Stimulated activated CD4-positive, alpha-beta T cell treated with anti-CD3 and anti-CD28 coated beads, Interleukin-15, amount 100 ng/mL, for 24 hours (primary cell): ENCODE results near the gene HES5.

ENCODE experiments used
- DNase-seq: peaks from one replicate; pipeline ENCODE4 v3.0.0-alpha.2; 2020

HES5 gene

DNA sequence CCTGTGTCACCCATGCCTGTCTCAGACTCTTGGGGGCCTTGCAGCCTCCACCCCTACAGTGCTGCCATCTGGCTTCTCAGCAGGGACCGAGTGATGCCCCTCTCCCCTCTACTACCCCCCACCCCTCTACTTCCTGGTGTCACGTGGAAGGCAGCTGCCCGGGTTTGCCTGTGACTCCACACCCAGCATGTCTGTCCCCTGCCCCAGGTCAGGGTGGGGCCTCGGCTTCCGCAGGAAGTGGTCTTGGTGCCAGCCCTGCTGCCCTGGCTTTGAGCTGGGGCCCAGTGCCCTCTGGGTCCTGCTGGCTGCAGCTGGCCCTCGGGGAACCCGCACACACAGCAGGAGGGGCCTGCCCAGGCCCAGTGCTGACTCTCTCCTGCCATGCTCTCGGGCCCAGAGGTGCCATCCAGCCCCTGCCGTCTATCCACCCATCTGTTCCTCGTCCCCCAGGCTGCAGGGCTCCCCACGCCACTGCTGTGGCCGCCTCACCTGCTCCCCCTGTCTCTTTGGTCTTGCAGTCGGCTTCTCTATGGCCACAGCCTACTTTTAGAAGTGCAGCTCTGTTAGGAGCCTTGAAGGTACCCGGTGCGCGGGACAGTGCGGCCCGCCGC, 30.0 kb downstream of the HES5 start:
- DNase-seq, result no peak

DNA sequence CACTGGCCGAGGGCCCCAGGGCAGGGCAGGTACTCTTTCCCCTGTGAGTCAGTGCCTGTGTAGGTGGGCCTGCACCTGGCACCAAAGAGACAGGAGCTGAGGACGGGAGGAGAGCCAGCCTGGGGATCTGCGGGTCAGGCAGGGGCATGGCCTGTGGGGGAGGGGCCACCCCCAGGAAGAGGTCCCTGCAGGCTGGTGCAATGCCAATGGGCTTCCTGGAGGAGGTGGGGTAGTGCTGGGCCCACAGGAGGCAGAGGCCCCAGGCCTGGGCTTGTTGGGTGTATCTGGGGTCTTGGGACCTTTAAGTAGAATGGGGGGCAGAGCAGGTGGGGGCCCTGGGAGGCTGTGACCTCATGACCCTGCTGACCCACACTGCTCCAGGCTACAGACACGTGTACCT, 30.8 kb downstream of the HES5 start:
- no peak for DNase-seq

DNA sequence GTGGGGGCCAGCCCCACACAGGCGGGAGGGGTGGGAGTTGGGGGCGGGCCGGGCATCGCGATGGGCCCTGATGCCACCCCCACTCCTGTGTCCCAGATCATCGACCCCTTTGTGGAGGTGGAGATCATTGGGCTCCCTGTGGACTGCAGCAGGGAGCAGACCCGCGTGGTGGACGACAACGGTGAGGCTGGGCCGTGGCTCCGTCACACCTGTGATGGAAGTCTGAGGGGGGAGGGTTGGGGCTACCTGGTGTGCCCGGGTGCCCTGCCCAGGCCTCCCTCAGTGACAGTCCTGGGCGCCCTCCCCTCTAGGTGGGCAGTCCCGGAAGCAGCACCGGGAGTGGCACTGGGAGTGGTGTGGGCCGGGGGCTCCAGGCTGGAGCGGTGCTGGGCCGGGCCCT, 31.4 kb downstream of the HES5 start:
- DNase-seq, result no peak

DNA sequence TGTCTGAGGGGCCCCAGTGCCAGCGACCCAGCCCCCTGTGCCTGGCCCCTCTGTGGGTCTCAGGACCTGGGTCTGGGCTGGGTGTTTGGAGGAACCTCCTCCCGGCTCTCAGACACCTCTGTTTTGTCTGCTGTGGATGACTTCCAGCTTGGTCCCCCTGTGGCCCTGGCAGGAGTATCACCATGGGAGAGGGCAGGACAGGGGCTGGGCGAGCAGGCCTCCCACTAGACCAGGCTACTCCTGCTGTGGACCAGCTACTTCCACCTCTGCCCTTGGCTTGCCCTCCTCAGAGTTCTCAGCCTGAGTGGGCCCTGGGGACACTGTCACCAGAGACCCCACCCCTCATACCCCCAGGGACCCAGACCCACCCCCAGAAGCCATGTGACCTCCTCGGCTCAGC, 32.2 kb downstream of the HES5 start:
- DNase-seq, result no peak

DNA sequence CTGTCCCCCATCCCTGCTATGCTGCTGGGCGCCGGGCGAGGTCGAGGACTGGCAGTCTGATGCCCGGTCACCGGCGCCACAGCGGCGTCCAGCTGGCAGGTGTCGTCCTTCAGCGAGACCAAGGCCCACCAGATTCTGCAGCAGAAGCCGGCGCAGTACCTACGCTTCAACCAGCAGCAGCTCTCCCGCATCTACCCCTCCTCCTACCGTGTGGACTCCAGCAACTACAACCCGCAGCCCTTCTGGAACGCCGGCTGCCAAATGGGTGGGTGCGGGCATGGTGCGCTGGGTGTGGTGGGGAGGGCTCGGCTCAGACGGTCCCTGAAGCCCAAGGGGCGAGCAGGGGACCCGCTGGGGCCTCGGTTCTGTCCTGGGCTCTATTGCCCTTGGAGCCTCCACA, 33.3 kb downstream of the HES5 start:
- no peak for DNase-seq

DNA sequence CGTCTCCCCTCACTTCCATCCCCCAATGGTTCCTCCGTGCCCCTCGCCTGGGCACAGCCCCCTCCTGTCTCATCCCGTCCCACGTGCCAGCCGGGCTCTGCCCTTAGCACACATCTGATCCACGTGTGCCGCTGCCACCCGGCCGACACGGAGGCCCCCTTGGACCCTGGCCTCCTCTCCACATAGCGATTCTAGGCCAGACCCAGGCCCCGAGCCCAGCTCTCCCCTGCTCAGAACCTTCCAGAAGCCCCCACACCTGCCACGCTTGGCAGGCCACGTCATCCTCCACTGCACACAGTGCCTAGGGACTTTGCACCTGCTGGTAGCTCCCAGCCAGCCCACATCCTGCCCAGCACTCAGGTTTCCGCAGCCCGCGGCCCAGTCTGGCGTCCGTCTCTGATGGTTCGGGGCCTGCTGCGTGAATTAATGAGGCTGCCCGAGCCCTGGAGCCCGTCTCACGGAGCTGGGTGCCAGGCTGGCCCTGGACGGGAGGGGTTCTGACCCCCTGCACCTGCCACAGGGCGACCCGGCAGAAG, 33.9 kb downstream of the HES5 start:
- DNase-seq, result no peak

DNA sequence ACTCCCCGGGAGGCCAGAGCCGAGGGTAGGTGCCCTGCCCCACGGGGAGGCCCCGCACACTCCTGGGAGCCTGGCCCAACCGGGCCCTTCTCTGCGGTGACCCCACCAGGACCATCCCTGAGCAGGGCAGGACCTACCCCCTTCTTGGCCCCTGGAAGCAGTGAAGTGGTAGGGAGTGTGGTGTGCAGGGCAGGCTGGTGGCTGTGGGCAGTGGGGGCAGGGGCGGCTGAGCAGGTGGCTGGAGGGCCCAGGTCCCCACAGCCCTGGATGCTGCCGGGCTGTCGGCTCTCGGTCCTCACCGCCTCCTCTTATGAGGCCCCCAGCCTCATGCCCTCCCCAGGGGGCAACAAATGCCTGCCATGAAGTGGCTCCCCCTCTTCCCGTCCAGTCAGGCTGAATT, 34.5 kb downstream of the HES5 start:
- no peak for DNase-seq

DNA sequence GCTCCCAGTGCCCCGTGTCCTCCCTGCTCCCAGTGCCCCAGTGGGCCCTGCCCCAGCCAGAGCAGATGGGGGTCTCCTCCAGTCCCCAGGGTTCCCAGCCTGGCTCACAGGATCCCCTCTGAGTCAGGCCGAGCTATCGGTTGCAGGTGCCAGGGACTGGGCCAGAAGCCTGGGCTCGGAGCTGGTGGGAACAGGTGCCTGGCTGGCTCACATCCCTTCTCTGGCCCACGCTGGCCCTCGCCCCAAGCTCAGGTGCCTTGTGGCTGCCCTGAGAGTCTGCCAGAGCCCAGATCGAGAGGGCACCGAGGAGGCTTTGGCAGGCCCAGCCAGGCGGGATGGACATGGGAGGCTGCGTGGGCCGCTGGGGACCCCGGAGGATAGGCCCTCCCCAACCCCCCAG, 35.0 kb downstream of the HES5 start:
- no peak for DNase-seq

DNA sequence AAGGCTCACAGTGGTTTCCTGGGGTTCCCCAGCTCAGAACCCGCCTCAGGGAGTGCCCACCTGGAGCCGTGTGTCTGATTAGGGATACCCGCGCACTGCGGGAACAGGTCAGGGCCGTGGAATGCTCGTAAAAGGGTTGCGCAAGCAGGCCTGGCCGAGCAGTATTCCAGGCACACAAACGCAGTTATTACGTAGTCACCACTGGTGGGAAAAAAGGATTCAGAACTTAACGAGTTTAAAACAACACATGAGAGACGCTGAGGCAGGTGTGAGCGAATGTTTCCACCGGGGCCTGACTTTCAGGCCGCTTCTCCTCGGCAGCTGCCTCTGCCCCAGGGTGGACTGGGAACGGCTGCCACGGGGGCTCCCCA, 35.8 kb downstream of the HES5 start:
- no peak for DNase-seq

DNA sequence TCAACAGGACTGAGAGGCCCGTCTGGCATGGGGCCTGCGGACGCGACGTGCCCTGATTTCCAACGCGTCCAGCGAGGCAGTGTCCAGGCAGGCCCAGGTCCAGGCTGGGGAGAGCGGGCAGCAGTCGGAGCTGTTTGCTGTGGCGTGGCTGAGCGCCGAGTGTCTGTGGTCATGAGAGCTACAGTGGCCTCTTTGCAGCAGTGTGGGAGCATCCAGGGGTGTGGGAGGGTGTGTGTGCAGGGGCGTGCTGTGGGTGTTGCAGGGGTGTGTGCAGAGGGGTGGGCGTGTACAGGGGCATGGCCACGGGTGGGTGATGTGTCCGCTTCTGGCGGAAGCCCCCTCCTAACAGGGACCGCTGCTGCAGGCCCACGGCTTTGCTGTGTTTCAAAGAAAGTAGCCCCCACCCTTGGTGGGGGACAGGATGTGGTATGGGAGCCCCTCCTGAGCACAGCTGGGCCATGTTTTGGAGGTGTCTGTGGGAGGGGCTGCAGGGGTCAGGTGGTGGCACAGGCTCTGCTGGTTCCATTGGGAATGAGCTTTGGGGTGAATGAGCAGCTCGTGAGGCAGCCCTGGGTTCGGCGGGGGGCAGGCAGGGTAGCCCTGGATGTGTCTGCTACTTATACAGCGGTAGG, 36.3 kb downstream of the HES5 start:
- DNase-seq, result no peak

DNA sequence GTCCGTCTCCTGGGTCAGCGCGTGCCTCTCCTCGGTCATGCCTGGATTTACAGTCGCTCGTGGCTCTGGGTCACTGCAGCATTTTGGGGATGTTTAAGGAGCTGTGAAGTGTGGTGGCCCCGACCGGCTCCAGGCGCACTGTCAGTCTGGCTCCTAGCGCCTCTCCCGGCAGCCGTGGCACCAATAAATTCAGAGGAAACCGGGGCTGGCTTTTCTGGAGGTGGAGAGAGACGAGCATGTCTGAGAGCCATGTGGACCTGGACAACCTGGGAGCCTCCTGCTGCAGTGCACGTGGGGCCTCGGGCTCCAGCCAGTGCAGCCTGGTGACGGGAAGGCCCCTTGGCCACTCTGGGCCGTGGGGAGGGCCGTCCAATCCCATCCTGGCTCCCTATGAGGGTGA, 36.8 kb downstream of the HES5 start:
- DNase-seq, result no peak

DNA sequence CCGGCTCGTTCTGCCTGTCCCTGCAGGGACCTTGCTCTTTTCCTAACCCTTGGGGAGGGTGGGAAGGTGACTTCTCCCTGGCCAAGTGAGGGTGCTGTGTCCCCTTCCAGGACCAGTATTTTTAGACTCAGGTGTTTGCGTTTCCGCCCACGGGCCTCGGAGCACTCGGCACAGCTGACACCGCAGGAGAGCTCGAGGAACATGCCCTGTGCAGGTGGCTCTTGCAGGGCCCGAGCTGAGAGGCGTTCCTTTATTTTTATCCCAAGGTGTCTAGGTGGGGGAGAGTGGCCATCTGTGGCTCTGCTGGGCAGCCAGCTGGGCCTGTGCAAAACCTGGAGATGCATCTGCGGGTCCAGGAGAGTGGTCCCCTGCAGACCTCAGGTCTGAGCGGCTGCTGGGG, 38.0 kb downstream of the HES5 start:
- DNase-seq, result no peak

DNA sequence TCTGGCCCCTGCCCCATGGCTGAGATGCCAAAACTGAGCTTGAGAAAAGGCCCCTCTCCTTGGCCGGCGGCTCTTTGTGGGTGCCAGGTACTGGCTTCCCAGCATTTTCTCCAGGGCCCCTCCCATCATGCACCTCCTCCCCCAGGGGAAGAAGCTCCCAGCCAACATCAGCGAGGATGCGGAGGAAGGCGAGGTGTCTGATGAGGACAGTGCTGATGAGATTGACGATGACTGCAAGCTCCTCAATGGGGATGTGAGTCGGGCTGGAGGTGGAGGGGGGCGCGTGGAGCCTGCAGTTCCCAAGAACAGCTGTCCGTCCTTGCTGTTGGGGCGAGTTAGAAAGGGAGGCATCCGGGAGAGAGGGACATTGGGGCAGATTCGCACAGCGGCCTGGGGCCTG, 40.4 kb downstream of the HES5 start:
- DNase-seq, result no peak

DNA sequence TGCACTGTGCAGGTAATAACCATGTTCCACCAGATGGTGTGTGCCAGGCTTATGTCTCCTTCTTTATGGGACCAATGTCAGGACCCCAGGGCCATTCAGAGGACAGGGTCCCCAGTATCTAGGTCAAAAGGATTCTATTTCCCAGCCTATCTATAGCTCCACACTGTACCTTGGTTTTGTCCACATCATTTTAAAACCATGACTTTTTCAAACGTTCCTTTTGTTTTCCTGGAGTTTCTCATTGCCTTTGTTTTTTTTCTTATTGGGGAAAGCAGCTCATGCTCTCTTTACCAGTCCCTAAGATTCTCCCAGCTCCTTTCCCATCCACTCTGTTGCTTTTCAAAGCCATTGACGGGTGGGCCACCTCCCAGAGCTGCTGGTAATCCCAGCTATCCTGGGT, 41.4 kb downstream of the HES5 start:
- DNase-seq, result no peak

DNA sequence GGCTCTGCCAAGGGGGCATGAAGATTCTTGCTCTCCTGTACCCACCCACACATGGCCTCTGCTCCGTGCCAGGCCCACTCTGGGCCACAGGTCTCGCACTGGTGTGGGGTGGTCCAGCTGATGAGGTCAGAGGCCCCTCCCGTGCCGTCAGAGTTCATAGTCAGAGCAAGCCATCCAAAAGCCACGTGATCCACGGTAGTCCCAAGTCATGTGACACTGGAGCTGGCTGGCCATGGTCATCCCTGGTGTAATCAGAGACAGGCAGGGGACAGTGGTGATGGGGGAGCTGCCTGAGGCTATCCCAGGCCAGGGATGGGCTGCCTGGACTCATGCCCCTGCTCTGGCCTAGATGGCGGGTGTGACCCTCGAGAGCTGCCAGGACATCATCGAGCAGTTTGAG, 43.5 kb downstream of the HES5 start:
- DNase-seq, result no peak

DNA sequence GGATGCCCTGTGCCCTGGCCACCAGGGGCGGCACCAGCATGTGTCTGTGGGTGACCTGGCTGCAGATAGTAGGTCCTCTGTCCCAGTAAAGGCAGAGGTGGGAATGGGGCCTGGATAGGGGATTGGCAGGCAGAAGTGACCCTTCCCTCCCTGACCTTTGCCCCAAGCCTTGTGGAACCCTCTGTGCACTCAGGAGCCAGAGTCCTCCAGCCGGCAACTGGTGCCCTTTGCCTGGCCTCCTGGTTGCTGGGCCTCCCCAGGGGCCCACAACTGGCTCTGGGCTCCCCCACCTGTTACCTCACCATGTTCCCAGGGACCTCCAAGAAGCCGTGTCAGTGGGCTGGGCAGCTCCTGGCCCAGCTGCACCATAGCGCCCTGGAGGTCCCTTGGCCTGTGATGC, 44.0 kb downstream of the HES5 start:
- DNase-seq, result no peak

DNA sequence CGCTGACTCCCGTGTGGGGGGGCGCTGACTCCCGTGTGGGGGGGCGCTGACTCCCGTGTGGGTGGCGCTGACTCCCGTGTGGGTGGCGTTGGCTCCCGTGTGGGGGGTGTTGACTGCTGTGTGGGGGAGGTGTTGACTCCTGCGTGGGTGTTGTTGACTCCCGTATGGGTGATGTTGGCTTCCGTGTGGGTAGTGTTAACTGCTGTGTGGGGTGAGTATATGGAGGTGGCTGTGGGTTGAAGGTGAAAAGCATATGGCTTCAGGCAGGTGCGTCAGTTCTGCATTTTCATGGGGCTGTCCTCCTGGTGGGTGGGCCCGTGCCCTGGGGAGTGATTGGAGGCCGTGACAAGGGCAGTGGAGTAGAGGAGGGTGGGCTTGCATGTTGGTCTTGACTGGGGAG, 46.1 kb downstream of the HES5 start:
- no peak for DNase-seq

DNA sequence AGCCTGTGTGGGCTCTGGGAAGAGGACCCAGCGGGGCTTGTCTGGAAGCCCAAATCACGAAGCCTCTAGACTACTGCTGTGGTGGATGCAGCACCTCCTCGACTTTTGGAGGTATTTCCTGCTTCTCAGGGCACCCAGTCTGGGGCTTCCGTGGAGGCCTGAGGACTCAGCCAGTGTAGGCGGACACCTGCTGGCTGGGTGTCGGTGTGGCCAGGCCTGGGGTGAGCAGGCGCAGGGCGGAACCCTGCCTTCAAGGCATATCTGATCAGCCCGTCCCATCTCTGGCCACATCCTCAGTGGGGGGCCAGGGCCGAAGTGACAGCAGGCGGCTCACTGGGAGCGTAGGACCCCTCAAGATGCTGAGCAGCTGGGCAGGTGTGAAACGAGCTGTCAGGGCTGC, 47.0 kb downstream of the HES5 start:
- no peak for DNase-seq

DNA sequence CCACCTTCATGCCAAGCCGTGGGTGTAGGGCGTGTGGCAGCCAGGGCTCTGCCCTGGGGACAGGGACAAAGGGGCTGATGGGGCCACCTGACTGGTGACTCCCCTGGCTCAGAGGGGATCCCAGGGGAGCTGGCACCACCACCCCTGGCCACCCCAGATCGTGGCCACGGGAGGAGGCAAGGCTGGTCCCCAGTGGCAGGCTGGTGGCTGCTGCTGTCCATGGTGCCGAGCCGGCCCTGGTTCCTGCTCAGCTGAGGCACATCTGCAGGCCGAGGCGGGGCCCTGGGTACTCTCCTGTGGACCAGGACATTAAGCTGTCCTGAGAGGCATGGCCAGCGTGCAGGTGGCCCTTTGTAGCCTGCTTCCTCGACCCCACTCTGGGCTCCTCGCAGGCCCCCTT, 47.5 kb downstream of the HES5 start:
- no peak for DNase-seq

DNA sequence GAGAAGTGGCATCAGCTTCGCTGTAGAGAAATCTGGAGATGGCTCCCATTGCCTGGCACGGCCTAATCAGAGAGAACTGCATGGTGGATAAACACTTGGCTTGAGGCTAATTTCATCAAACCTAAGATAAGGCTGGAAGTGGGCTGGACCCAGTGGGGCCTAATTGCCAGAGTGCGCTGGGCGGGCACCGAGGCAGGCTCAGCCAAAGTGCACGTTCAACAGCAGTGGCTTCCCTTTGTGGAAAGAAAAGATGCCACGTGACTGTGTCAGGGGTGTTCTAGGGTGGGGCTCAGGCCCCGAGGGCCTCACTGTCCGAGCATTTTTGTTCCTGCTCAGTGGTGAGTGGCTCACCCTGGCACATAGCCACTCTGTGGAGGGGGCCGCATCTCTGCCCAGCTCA, 48.2 kb downstream of the HES5 start:
- no peak for DNase-seq

DNA sequence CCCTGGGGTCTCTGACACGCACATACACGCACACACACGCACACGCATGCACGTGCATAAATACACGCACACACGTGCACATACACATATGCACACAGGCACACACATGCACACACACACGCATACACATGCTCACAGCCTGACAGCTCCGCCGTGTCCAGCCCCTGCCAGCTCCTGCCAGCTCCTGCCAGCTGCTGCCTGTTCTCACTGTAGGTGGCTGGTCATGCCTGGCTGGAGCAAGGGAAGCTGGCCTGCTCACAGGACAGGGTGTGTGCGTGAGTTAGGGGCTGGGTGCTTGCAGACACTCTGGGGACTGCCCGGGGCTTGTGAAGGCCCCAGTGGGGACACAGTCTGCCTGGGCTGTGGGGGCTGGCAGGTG, 49.1 kb downstream of the HES5 start:
- DNase-seq, result no peak

DNA sequence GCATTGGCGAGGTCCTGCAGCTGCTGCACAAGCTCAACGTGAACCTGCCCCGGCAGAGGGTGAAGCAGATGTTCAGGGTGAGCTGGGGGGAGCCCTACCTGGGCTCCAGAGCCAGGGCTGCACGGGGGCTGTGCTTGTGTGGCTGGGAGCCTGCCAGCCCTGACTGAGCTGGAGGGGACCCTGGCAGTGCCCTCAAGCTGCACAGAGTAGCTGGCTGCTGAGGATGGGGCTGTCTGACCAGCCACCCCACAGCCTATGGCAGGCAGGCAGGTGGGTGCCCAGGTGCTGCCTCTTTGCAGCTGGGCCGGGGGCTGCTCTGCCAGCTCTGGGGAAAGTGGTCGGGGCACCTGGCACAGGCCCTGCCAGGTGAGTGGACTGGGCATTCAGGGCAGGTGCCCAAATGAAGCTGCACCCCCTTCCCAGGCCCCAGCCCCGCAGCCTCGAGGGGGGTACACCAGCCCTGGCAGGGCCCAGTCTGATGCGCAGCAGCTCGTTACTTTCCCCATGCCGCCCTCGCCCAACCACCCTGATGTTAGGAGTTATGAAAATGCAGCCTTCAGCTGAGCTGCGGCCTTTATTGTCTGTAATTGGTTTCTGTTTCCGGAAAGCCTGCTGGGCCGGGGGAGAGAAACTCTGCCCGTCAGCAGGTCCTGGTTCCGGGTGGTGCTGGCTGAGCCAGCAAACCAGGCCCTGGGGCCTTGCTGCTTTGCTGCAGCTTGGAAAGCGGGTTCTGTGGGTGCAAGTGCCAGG, 49.7 kb downstream of the HES5 start:
- no peak for DNase-seq

DNA sequence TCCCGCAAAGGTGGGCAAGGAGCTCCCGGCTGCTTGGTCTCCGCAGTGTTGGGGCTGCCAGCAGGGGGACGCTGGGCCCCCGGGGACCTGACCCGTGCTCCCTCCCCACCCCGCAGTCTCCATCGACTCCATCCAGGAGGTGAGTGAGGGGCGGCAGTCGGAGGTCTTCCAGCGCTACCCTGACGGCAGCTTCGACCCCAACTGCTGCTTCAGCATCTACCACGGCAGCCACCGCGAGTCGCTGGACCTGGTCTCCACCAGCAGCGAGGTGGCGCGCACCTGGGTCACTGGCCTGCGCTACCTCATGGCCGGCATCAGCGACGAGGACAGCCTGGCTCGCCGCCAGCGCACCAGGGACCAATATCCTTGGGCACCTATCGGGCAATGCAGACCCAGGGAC, 50.4 kb downstream of the HES5 start:
- DNase-seq, result no peak

DNA sequence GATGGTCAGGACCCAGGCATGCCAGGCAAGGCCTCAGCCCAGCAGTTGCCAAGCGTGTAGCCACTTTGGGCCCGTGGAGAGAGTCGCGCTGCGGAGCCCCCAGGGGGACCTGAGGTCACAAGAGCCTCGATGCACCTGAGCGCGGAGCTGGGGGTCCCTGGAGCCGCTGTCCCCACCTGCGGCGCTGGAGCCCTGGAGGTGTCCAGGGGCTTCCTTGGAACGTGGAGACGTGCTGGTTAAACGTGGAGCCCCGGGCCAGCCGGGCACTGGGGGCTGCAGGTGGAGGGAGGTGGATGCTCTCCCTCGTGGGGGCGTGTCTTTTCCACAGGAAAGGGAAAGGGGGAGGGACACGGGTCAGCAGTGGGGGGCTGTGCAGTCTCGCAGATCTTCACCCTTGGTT, 50.9 kb downstream of the HES5 start:
- no peak for DNase-seq
